Panc1 (cell line): Measurements from ENCODE around the gene ZMIZ2. TPM values are rescaled to one million over a fixed set of nuclear protein-coding genes. Genes with fewer than 3 reads are reported as not detected.

Experiments used
- ATAC-seq: fragments of 200-7000 bp; cut with Tn5 transposase; 2 replicates; pipeline ENCODE4 v1.9.1; 2020; ENCODE audit warnings: mild to moderate bottlenecking, moderate library complexity
- BruUV-seq: library from RNA; stranded (reverse); fragments of 400-500 nt; replicated peaks from 2 replicates; lab custom pipeline; 2021; lab: Mats Ljungman, UMichigan
- CTCF ChIA-PET: fragments of 300-600 bp; sonication (Branson Sonifier 250); formaldehyde crosslinking; loops from one replicate; lab custom pipeline; 2022; ENCODE audit warnings: antibody characterized with exemption; lab: Charles Lee
- POLR2A ChIA-PET: fragments of 300-600 bp; sonication (Branson Sonifier 250); formaldehyde crosslinking; loops from one replicate; lab custom pipeline; 2022; ENCODE audit warnings: antibody characterized with exemption; lab: Charles Lee
- DNase-seq: peaks from one replicate; pipeline ENCODE4 v3.0.0-alpha.2; 2010; ENCODE audit warnings: low read depth, low spot score
- H3K27ac ChIP-seq: 2 replicates; pipeline ENCODE4 v1.5.1; 2011; ENCODE audit warnings: mild to moderate bottlenecking, low read length, inconsistent platforms
- H3K27me3 ChIP-seq: fragments of 200-500 bp; sonication (Bioruptor generic); 2 replicates; pipeline ENCODE4 v1.6.0; 2014; ENCODE audit warnings: low read length, inconsistent platforms; ENCODE audit not compliant: control insufficient read depth, insufficient read depth
- H3K36me3 ChIP-seq: fragments of 200-500 bp; sonication (Bioruptor generic); 2 replicates; pipeline ENCODE4 v1.5.1; 2014; ENCODE audit warnings: inconsistent platforms, mild to moderate bottlenecking, low read length, moderate library complexity; ENCODE audit not compliant: control insufficient read depth, insufficient read depth
- H3K4me1 ChIP-seq: 2 replicates; pipeline ENCODE4 v1.5.1; 2011; ENCODE audit warnings: inconsistent platforms, mild to moderate bottlenecking, low read length, moderate library complexity; ENCODE audit not compliant: control insufficient read depth, insufficient read depth
- H3K4me3 ChIP-seq, 2 experiments: 2 replicates each; pipeline ENCODE4 v1.5.1; 2011 to 2012; ENCODE audit warnings: low read depth in 2 of 2, low read length in 2 of 2, mild to moderate bottlenecking in 2 of 2, inconsistent platforms in 1 of 2, moderate library complexity in 1 of 2
- H3K9me3 ChIP-seq: fragments of 200-500 bp; sonication (Bioruptor generic); 2 replicates; pipeline ENCODE4 v1.5.1; 2014; ENCODE audit warnings: low read depth, mild to moderate bottlenecking, inconsistent platforms, low read length, moderate library complexity; ENCODE audit not compliant: control insufficient read depth, insufficient read depth
- CTCF ChIP-seq: fragments of 450-650 bp; IDR thresholded peaks from 2 replicates; pipeline ENCODE4 v1.5.1; 2017; ENCODE audit warnings: mild to moderate bottlenecking
- POLR2AphosphoS5 ChIP-seq: IDR thresholded peaks from 2 replicates; pipeline ENCODE4 v1.6.1; 2012; ENCODE audit warnings: mild to moderate bottlenecking, low read depth, low read length, moderate library complexity
- REST ChIP-seq, 2 experiments: IDR thresholded peaks; 2 replicates each; pipeline ENCODE4 v1.6.1; 2011 to 2012; ENCODE audit warnings: low read depth in 2 of 2, control low read depth in 1 of 2, low read length in 1 of 2, mild to moderate bottlenecking in 1 of 2, moderate library complexity in 1 of 2; ENCODE audit not compliant: insufficient read depth in 1 of 2
- SIN3A ChIP-seq: IDR thresholded peaks from 2 replicates; pipeline ENCODE4 v1.6.1; 2012; ENCODE audit warnings: low read depth, mild to moderate bottlenecking, low read length, moderate library complexity, borderline replicate concordance; ENCODE audit not compliant: insufficient read depth
- TCF7L2 ChIP-seq: IDR thresholded peaks from 2 replicates; pipeline ENCODE4 v1.6.1; 2011; ENCODE audit warnings: mild to moderate bottlenecking, low read depth, low read length, inconsistent platforms
- in situ Hi-C: cut with HindIII; loops from 2 replicates; pipeline ENCODE4 v1.10.0; 2016; ENCODE audit warnings: low sequenced_read_pairs, low pct_unique_long_range_greater_than_20kb
- intact Hi-C: fragments of 100-400 bp; cut with micrococcal nuclease; formaldehyde crosslinking; loops from one replicate; pipeline ENCODE4 v1.10.0; 2022; ENCODE audit not compliant: unreplicated experiment
- total RNA-seq: library from RNA; stranded (reverse); gene quantifications from one replicate; pipeline ENCODE4 v1.2.1, GENCODE V29; 2021; ENCODE audit not compliant: unreplicated experiment

The ZMIZ2 gene
- total RNA-seq, 1 experiment from 2014 or later = 137 TPM

- Histone ChIP-seq H3K27me3 (no peaks in the 10 kb centered on the region), H3K4me1 (no peaks in the 10 kb centered on the region), H3K36me3 (peaks cover 6% of the 10 kb centered on the region; the same call in 1 of the 2 replicates), H3K27ac (no peak overlapping the region), H3K9me3 (no peaks in the 10 kb centered on the region), H3K4me3 (no peak overlapping the region)
- POLR2A ChIA-PET = no interaction called here
- ATAC-seq (no peak), DNase-seq (no peak)
- in situ Hi-C loops = no loop called here
- CTCF ChIA-PET = interaction anchor here (0.6 kb wide), 1 partner anchor 283 kb away, joined by 3 read pairs; no protein-coding TSS in a partner anchor
- intact Hi-C loops = no loop called here
- TF ChIP-seq REST (IDR thresholded peaks at IDR 0.05; ENCODE audit: insufficient read depth in 1 of 2, low read depth in 2 of 2, low read length in 1 of 2) (no peak), CTCF (no peak), POLR2AphosphoS5 (no peak), SIN3A (no peak), TCF7L2 (no peak)
- BruUV-seq = no TSS peak
These were observed 11.5 kb downstream of the ZMIZ2 start for GRCh38 chr7:44760034-44760580.

- intact Hi-C loops = no loop called here
- BruUV-seq = no TSS peak
- CTCF ChIA-PET = no interaction called here
- no peak overlapping the region for H3K27ac ChIP-seq
- in situ Hi-C loops = no loop called here
- DNase-seq (no peak), ATAC-seq (no peak)
- H3K36me3 ChIP-seq = peaks cover 17% of the 10 kb centered on the region
- H3K4me1 ChIP-seq = no peaks in the 10 kb centered on the region
- TF ChIP-seq POLR2AphosphoS5 = no peak
- TF ChIP-seq REST (IDR thresholded peaks at IDR 0.05; ENCODE audit: insufficient read depth in 1 of 2, low read depth in 2 of 2, low read length in 1 of 2) = no peak
- no peak for TF ChIP-seq SIN3A
- no peak overlapping the region for H3K4me3 ChIP-seq
- H3K27me3 ChIP-seq = no peaks in the 10 kb centered on the region
- POLR2A ChIA-PET = interaction anchor here (0.7 kb wide), 1 partner anchor 12 kb away, joined by 3 read pairs; no protein-coding TSS in a partner anchor
- no peaks in the 10 kb centered on the region for H3K9me3 ChIP-seq
These were observed 12.8 kb downstream of the ZMIZ2 start for GRCh38 chr7:44761207-44762161.
